Activated CD8-positive, alpha-beta memory T cell treated with anti-CD3 and anti-CD28 coated beads, Interleukin-2, amount 50 U/mL, for 24 hours (primary cell): Measurements from ENCODE around the gene FAM20C.

Source experiments
- DNase-seq: peaks from one replicate; pipeline ENCODE4 v3.0.0-alpha.2; 2020; ENCODE audit errors: extremely low read depth

FAM20C gene

DNA sequence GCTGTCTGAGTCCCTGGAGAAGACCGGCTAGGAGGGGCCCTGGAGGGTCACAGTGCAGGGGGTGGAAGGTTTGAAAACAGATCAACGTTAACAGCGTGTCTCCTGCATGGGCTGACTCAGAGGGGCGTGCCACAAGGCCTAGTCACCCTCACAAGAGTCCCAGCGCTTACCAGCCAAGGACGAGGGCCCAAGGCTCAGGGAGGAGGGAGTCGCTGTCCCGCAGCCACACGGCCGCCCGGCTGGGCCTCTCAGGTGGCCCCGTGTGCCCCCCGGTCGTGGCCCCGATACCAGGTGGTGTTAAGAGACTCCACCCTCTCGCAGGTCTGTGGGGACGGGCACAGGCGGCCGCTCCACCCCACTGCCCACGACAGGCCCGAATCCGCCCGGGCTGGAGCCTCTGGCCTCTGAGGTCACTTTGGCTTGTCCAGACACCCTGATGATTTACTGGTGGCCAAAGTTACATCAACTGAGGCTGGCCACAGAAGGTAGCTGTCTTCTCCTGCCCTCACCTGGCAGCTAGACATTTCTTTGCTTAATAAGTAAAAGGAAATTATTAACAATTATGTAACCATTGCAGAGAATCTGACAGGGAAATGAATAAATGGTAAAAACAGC, 34.0 kb downstream of the FAM20C start:
- DNase-seq = no peak

GRCh38 chr7:227926-228325, 35.6 kb downstream of the FAM20C start:
- DNase-seq = no peak

DNA sequence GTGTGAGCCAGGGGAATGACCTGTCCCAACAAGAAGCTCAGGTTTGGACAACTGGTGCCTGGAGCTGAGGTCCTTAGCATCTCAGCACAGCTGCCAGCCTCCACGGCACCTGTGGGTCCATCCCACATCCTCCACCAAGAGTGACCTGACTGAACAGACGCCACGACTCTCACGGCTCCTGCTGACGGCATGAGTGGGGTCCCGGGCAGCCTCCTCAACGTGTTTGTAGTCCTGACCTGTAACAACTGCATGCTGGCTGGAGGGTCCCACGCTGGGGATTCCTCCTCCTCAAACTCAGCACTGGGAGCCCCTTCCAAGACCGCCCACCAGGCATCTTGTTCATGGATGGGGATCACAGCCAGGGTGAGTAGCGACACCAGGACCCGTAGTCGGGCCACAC, 36.2 kb downstream of the FAM20C start:
- no peak for DNase-seq

DNA sequence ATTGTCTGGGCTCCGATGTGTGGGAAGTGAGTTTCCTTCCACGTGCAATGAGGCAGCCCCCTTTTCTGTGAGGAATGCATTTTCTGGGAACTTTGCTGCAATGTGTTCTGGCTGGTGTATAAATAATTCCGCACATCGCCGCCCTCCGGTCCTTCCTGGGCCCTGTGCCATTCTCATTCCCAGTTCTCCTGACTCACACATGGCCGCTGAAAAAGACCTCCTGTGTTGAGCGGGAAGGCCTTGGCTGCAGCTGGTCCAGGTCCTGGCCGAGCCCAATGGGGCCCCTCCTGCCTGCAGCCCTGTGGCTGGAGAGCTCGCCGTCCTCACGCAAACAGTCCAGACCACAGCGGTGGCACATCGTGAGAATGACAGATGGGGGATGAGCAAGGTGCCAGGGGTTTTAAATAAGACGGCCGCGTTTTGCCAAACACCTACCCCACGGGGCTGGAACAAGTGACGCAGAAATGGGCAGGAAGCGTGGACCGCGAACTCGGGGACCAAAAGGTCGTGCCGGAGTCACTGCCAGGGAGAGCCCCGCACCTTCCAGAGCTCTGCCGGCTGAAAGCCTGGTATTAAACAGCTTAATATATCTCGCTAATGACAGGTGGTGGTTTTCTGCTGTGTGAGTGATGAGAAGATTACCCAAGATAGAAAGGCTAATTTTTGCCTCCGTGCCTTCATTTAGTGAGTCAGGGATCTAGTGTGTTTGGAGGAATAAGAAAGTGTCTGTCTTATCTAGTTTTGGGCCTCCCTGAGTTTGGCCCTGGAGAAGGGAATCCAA, 37.0 kb downstream of the FAM20C start:
- no peak for DNase-seq

DNA sequence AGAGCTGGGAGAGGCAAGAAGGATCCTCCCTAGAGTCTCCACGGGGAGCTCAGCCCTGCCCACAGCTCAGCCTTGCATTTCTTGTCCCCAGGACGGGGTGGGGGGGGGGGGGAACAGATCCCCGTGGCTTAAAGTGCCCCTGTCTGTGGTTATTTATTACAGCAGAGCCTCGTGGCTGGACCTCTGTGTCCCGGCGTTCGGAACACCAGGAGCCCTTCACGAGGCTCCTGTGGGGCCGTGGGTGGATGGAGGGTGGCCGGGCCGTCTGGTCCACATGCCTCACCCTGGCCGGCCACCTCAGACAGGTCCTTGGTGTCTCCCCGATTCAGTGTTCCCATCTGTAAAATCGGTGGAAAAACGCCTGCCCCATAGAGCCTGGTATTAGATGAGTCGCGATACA, 37.9 kb downstream of the FAM20C start:
- no peak for DNase-seq

DNA sequence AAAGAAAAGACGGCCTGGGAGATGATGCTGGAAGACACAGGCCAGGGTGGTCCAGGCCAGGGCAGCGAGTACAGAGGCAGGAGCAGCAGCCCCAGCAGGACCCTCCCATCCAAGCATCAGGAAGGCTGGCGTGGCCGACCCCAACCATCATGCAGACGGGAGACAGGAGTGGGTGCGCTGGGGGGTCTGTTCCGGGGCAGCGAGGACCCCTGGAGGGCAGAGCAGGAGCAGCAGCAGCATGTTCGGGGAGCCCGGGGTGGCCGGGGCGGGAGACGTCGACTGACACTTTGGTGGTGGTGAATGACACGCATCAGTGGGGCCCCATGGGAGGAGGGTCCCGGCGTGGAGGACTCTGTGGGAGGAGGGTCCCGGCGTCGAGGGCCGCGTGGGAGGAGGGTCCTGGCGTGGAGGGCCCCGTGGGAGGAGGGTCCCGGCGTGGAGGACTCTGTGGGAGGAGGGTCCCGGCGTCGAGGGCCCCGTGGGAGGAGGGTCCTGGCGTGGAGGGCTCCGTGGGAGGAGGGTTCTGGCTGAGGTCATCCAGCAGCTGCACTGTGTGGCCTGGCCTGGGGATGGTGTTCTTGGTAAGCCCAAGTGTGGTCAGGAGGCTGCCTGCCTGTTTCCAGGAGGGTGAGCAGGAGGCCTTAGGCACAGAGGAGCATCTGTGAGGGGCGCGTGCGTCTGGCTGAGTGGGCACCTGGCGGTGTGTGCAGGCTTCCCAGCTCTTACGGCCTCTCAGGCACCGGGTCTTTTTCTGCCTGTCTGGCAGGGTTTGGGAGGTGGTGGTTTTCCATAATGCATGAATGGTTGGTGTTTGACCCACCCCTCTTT, 38.9 kb downstream of the FAM20C start:
- DNase-seq = no peak

DNA sequence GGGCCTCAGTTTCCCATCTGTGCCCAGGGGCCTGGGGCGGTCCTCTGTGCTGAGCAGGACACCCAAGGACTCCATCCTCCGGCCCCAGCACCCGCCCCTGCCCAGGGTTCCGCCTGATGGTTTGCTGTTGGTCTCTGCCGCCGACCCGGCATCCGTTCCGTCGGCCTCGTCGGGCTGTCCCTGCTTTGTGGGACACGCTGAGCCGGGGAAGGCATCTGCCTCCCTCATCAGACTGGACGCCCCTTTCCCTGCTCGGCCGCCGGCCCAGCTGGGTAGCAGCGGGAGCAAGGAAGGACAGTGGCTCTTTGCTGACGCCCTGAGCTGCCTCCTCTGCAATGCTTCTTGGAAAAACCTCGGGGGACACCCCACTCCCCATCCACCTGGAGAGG, 39.5 kb downstream of the FAM20C start:
- no peak for DNase-seq

DNA sequence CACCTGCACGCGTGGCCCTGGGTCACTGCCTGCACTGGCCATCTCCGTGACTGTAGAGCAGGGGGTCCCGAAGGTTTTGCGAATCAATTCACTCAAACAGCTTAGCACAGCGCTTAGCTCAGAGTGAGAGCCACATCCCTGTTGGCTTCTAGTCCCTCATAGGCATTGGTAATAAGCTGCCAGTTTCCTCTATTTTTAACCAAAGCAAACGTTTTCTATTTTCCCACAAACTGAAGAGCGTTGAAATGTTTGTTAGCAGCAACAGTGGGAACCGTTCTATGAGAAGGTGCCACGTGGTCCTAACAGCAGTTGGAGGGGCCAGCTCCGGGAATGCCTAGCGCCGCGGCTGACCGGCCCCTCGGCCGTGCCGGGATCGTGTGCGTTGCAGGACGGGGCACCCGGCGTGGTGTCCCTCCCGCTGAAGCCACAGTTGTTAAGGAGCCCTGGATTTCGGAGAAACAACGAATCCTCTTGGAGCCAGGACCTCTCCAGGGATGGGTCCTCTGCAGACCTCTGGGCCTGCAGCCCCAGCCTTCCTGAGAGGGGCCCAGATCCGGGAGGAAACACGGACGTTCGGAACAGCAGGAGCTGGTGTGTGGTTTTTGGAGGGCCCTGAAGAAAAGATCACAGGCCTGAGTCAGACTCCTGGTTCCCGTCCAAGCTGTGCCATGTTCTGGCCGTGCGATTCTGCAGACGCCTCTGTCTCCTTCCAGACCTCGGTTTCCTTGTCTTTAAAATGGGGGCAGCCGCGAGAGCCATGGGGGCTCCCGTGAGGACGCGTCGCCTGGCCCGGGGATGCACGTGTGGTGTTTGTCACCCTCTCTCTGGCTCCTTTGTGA, 40.3 kb downstream of the FAM20C start:
- no peak for DNase-seq

GRCh38 chr7:233249-234035, 41.1 kb downstream of the FAM20C start:
- DNase-seq = no peak

GRCh38 chr7:234051-234707, 41.8 kb downstream of the FAM20C start:
- DNase-seq = no peak

DNA sequence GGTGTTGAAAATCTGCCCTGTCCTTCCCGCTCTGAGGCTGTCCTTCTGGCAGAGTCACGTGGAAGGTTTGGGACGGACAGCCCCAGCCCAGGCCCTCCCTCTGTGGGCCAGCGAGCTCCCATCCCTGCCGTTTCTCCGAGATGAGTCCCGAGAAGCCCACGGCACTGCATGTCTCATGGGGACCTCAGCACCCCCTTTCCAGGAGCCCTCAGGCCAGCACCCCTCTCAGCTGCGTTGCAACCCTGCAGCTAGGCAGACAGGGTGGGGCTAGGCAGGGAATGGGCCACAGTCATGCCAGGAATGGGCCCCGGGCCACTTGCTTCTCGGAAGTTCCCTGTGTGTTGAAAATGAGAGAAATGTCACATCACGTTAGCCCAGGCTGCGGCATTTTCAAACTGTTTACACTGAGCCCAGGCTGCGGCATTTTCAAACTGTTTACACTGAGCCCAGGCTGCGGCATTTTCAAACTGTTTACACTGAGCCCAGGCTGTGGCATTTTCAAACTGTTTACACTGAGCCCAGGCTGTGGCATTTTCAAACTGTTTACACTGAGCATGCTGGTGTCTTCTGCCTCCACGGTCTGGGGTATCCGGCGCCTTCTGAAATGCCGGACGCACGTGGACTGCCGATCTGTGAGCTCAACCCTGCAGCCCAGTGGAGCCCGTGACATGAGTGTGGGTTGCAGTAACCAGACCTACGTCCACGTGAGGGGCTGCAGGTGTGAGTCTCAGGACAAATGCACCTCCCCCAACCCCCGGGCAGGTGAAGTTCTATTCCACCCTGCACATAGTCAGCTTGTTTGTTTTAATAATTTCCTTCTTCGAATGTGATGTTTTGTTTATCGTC, 42.6 kb downstream of the FAM20C start:
- DNase-seq = no peak

- DNase-seq = no peak
These were observed 43.4 kb downstream of the FAM20C start for GRCh38 chr7:235576-236395.

GRCh38 chr7:236967-237366, 44.6 kb downstream of the FAM20C start:
- DNase-seq = no peak

DNA sequence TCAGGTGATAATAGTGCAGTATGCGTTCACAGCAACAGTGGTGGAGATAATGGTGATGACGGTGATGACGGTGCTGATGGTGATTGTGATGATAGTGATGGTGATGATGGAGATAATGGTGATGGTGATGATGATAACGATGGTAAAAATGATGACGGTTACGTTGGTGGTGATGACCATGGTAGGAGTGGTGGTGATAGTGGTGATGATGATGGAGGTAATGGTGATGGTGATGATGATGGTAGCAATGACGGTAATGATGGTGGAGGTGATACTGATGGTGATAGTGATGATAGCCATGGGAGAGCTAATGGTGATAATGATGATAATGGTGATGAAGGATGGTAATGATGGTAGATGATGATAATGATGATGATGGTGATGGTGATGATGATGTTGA, 45.0 kb downstream of the FAM20C start:
- no peak for DNase-seq

DNA sequence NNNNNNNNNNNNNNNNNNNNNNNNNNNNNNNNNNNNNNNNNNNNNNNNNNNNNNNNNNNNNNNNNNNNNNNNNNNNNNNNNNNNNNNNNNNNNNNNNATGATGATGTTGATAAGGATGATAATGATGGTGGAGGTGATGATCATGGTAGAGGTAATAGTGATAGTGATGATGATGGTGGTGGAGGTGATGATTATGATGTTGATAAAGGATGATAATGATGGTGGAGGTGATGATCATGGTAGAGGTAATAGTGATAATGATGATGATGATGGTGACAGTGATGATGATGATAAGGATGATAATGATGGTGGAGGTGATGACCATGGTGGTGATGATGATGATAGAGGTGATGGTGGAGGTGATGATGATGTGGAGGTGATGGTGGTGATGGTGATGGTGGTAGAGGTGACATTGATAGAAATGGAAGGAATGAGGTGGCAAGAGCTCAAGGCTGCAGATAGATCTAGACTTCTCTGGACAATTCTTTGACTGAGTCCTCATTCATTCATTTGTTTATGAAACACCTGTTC, 47.8 kb downstream of the FAM20C start:
- no peak for DNase-seq

GRCh38 chr7:240887-241421, 48.6 kb downstream of the FAM20C start:
- DNase-seq = no peak

DNA sequence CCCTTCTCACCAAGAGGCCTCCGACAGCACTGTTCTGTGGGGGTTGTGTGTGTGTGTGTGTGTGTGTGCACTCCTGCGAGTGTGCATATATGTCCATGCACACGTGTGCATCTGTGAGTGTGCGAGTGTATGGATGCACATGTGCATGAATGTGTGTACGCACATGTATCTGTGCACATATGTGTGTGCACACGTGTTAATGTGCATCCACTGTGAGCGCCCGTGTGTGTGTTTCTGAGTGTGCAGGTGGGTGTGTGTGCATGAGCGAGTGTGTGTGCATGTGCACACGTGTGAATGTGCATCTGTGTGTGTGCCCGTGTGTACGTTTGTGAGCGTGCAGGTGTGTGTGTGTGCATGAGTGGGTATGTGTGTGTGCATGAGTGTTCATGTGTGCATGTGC, 49.1 kb downstream of the FAM20C start:
- no peak for DNase-seq
